ENCODE results near the gene RCHY1.
A peak's percentile ranks its signal among the peaks of the same experiment; 100 is the strongest.
"Not testable (repeated sequence)": the region's sequence is repeated elsewhere in the genome, so short reads cannot be mapped to it uniquely, and the experiment has no call there.

The RCHY1 gene

DNA sequence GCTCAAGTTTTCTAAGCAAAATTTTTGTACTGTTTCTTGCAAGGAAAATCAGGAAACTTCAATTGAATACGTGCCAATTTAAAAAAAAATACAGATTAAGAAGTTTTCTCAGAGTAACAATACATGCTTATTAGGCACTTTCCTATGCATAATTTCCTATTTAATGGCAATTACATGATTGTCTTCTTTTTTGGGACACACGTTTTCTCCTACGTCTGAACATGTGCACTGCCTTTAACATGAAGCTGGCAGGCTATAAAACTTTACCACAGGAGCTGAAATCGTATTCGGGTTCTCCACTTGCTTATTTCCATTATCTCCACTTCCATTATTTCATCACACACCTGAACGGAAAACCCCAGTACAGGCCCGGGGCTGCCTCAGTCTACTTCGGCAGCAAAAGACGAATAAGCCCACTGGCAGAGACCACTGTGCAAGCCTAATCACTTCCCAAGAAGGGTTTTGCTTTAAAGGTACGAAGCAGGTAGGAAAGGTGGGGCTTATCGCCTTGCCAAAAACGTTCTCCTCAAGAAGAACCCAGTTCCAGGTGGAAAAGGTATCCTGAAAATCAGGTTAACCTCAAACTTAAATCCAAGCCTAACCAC is 575 bp downstream of the RCHY1 start:
- Histone ChIP-seq H3K4me3 (peak overlapping the region; percentile 92), H3K27ac (peak overlapping the region; percentile 94 to 97)
- TF ChIP-seq CTCF (IDR thresholded peaks at IDR 0.05) = no peak
- DNase-seq (ENCODE audit: low spot score) = no peak

DNA sequence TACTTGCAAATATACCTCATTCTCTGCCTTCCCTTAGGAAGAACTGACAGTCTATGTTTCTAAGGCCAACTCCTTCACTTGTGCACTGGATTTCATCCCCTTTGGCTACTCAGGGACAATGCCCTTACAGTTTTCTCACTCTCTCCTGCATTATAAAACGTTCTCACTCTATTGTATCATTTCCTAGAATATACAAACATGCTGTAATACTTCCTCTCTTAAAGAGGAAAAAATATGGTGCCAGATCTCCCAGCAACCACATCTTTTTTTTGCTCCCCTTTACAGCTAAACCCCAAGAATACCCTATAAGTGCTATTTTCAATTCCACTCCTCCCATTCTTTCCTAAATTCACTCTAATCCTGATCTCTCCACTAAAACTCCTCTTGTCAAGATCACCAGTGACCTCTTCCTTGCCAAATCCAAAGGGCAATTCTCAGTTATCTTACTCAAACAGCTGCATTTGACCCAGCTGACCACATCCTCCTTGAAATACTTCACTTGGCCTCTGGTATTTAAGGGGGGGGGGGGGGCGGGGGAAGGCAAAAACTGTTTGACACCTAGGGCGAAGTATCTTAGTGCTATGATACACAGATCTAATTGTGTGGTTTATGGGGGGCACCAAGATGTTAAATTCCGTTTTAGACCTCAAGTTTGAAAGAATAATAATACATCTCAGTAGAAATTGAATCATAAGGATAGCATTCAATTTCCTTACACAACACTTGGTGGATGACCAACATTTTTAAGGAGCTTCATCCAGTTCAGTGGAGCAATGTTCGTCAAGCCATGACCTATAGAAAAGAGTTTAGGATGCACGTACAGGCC is 1.6 kb downstream of the RCHY1 start:
- no peak for DNase-seq (ENCODE audit: low spot score)

DNA sequence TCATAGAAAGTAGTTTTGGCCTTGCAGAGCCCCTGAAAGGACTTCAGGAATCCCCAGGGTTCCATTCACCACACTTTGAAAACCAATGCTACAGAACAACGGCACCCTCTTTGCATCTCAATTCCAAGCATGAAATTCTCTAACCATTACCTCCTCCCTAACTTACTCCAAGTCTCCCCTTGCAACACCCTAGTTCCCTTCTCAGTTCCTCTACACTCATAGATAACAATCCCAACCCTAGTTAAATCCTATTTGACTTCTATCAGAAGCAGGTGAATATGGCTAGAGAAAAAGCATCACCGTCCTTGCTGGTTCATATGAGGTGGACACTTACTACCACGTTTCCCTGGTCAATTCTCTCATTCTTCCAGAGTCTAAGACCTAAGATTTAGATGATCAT is 2.4 kb downstream of the RCHY1 start:
- no peak for TF ChIP-seq CTCF (IDR thresholded peaks at IDR 0.05)
- H3K27ac ChIP-seq = peak overlapping the region in 1 of 2 donors; percentile 97
- DNase-seq (ENCODE audit: low spot score) = no peak
- peak overlapping the region; percentile 92 for H3K4me3 ChIP-seq

More for the DNA sequence above, 1.6 kb downstream of the RCHY1 start:
- Histone ChIP-seq H3K27ac (peak overlapping the region in 1 of 2 donors; percentile 97), H3K4me3 (peak overlapping the region; percentile 92)
- no peak for TF ChIP-seq CTCF (IDR thresholded peaks at IDR 0.05)

GRCh38 chr4:75509592-75509991 is 4.6 kb downstream of the RCHY1 start:
- not testable (repeated sequence) for H3K4me3 ChIP-seq; DNase-seq (ENCODE audit: low spot score); H3K27ac ChIP-seq

DNA sequence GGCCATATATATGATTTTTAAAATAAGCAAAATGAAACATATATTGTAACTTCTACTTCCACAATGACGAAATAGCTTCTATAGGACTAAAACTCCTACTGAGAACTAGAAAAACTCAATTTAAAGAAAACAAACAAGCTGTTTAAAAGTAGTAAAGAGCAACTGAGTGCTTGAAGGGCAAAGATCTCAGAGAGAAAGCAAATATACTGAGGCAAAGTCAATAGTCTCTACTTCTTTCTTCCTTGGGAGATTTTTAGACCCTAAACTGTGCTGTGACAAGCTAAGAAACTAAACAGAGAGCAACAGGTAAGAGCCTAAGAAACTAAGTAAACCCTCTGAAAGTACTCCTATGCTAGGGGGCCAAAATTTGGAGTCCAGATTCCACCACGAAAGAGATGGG is 8.6 kb downstream of the RCHY1 start:
- Histone ChIP-seq H3K4me3 (no peak overlapping the region), H3K27ac (no peak overlapping the region)
- no peak for DNase-seq (ENCODE audit: low spot score)
- TF ChIP-seq CTCF (IDR thresholded peaks at IDR 0.05) = no peak

- no peak for DNase-seq (ENCODE audit: low spot score)
- TF ChIP-seq CTCF (IDR thresholded peaks at IDR 0.05) = no peak
- Histone ChIP-seq H3K4me3 (no peak overlapping the region), H3K27ac (no peak overlapping the region)
Measured at GRCh38 chr4:75502671-75503070, 11.5 kb downstream of the RCHY1 start.

DNA sequence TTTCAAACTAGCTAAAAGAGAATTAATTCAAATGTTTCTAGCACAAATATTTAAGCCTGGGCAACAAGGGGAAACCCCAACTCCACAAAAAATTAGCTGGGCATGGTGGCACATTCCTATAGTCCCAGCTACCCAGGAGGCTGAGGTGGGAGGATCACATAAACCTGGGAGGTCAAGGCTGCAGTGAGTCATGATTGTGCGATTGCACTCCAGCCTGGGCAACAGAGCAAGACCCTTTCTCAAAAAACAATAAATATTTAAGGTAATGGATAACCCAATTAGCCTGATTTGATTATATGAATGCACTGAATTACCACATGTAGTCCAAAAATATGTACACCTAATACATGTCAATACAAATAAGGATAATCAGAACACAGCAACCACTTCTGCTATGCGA is 14.3 kb downstream of the RCHY1 start:
- Histone ChIP-seq H3K4me3 (no peak overlapping the region), H3K27ac (no peak overlapping the region)
- no peak for DNase-seq (ENCODE audit: low spot score)
- no peak for TF ChIP-seq CTCF (IDR thresholded peaks at IDR 0.05)

All from coronary artery (tissue), 2 donors.